Neural progenitor cell (in vitro differentiated cells): ENCODE data around the gene STRN4. TPM values are rescaled to one million over a fixed set of nuclear protein-coding genes. Genes with fewer than 3 reads are reported as not detected.
A peak's percentile ranks its signal among the peaks of the same experiment; 100 is the strongest.
"Not testable (repeated sequence)": the region's sequence is repeated elsewhere in the genome, so short reads cannot be mapped to it uniquely, and the experiment has no call there.

Experiments used
- DNase-seq: peaks from one replicate; pipeline ENCODE4 v3.0.0-alpha.2; 2016; ENCODE audit warnings: low spot score
- H2AFZ ChIP-seq: fragments of 200-600 bp; sonication (generic); replicated peaks from 2 replicates; pipeline ENCODE4 v1.6.1; 2016; ENCODE audit warnings: antibody characterized with exemption
- H3F3A ChIP-seq: fragments of 200-600 bp; sonication (generic); 2 replicates; pipeline ENCODE4 v1.6.1; 2016; ENCODE audit warnings: antibody characterized with exemption, low read depth
- H3K27ac ChIP-seq: fragments of 200-600 bp; sonication (generic); 2 replicates; pipeline ENCODE4 v1.5.1; 2016; ENCODE audit warnings: mild to moderate bottlenecking
- H3K27me3 ChIP-seq: fragments of 200-600 bp; sonication (generic); 2 replicates; pipeline ENCODE4 v1.6.1; 2016; ENCODE audit warnings: mild to moderate bottlenecking, moderate library complexity
- H3K36me3 ChIP-seq: fragments of 200-600 bp; sonication (generic); 2 replicates; pipeline ENCODE4 v1.5.1; 2016
- H3K4me1 ChIP-seq: fragments of 200-600 bp; sonication (generic); 2 replicates; pipeline ENCODE4 v1.6.1; 2016; ENCODE audit warnings: mixed run types
- H3K4me2 ChIP-seq: fragments of 200-600 bp; sonication (generic); 2 replicates; pipeline ENCODE4 v1.6.1; 2016
- H3K4me3 ChIP-seq: fragments of 200-600 bp; sonication (generic); 2 replicates; pipeline ENCODE4 v1.5.1; 2016
- H3K79me2 ChIP-seq: fragments of 200-600 bp; sonication (generic); 2 replicates; pipeline ENCODE4 v1.6.1; 2016; ENCODE audit warnings: low read depth
- H3K9ac ChIP-seq: fragments of 200-600 bp; sonication (generic); 2 replicates; pipeline ENCODE4 v1.6.1; 2016
- H3K9me3 ChIP-seq: fragments of 200-600 bp; sonication (generic); 2 replicates; pipeline ENCODE4 v1.5.1; 2016; ENCODE audit warnings: low read depth
- H4K20me1 ChIP-seq: fragments of 200-600 bp; sonication (generic); 2 replicates; pipeline ENCODE4 v1.6.1; 2016; ENCODE audit warnings: low read depth
- H3K27ac Mint-ChIP-seq: 3 replicates; pipeline ENCODE4 v1.8.0; 2021; ENCODE audit warnings: mixed read lengths
- H3K27me3 Mint-ChIP-seq: 2 replicates; pipeline ENCODE4 v1.8.0; 2022; ENCODE audit warnings: low read depth, mild to moderate bottlenecking, inconsistent platforms, moderate library complexity, mixed read lengths; ENCODE audit not compliant: insufficient read depth
- H3K36me3 Mint-ChIP-seq: 3 replicates; pipeline ENCODE4 v1.8.0; 2021; ENCODE audit warnings: mixed read lengths
- H3K4me1 Mint-ChIP-seq: 3 replicates; pipeline ENCODE4 v1.8.0; 2021; ENCODE audit warnings: mixed read lengths
- H3K4me3 Mint-ChIP-seq: 3 replicates; pipeline ENCODE4 v1.8.0; 2021; ENCODE audit warnings: mild to moderate bottlenecking, moderate library complexity, mixed read lengths
- H3K9me3 Mint-ChIP-seq: 3 replicates; pipeline ENCODE4 v1.8.0; 2020; ENCODE audit warnings: mixed read lengths
- CTCF ChIP-seq: fragments of 200-600 bp; sonication (generic); IDR thresholded peaks from 2 replicates; pipeline ENCODE4 v1.5.1; 2017; ENCODE audit warnings: antibody characterized with exemption, mild to moderate bottlenecking
- EZH2 ChIP-seq: fragments of 200-600 bp; sonication (generic); IDR thresholded peaks from 2 replicates; pipeline ENCODE4 v1.6.1; 2017; ENCODE audit warnings: antibody characterized with exemption, mild to moderate bottlenecking, moderate library complexity
- EZH2phosphoT487 ChIP-seq: fragments of 200-600 bp; sonication (generic); IDR thresholded peaks from 2 replicates; pipeline ENCODE4 v1.6.1; 2017; ENCODE audit warnings: antibody characterized with exemption
- total RNA-seq: library from RNA; depleted of rRNA; stranded (reverse); fragments of >200 nt; gene quantifications from 2 replicates; pipeline ENCODE4 v1.2.3, GENCODE V29; 2015; ENCODE audit warnings: low replicate concordance

STRN4 gene
- total RNA-seq, 1 donor from 2014 or later, result 54.1 TPM

GRCh38 chr19:46775642-46776258 is 29.5 kb upstream of the STRN4 start:
- H3K4me1 Mint-ChIP-seq, result no peaks in the 10 kb centered on the region
- no peaks in the 10 kb centered on the region for H3K27me3 ChIP-seq
- H3K36me3 Mint-ChIP-seq, result peaks cover 24% of the 10 kb centered on the region
- no peak overlapping the region for H3K27ac ChIP-seq
- no peak overlapping the region for H2AFZ ChIP-seq
- H3K9me3 Mint-ChIP-seq, result no peaks in the 10 kb centered on the region
- H3F3A ChIP-seq, result peaks cover 3% of the 10 kb centered on the region
- H3K9me3 ChIP-seq, result no peaks in the 10 kb centered on the region
- H3K4me3 ChIP-seq, result no peak overlapping the region
- no peaks in the 10 kb centered on the region for H3K4me1 ChIP-seq
- TF ChIP-seq EZH2phosphoT487 (no peak), CTCF (no peak), EZH2 (no peak)
- H3K36me3 ChIP-seq, result no peaks in the 10 kb centered on the region
- no peaks in the 10 kb centered on the region for H3K79me2 ChIP-seq
- no peak overlapping the region for H3K4me2 ChIP-seq
- H3K9ac ChIP-seq, result no peak overlapping the region
- peaks cover 2% of the 10 kb centered on the region for H3K27me3 Mint-ChIP-seq
- no peaks in the 10 kb centered on the region for H4K20me1 ChIP-seq
- no peak for DNase-seq
- H3K4me3 Mint-ChIP-seq, result no peak overlapping the region
- no peak overlapping the region for H3K27ac Mint-ChIP-seq

GRCh38 chr19:46773018-46773399 is 26.8 kb upstream of the STRN4 start:
- TF ChIP-seq CTCF (no peak), EZH2 (no peak), EZH2phosphoT487 (no peak)
- H3K36me3 ChIP-seq, result no peaks in the 10 kb centered on the region
- H3F3A ChIP-seq, result peaks cover 10% of the 10 kb centered on the region
- H3K9ac ChIP-seq, result no peak overlapping the region
- DNase-seq, result no peak
- H3K36me3 Mint-ChIP-seq, result peaks cover 18% of the 10 kb centered on the region
- H3K4me1 Mint-ChIP-seq, result peaks cover 8% of the 10 kb centered on the region
- no peak overlapping the region for H3K27ac Mint-ChIP-seq
- peaks cover 2% of the 10 kb centered on the region for H3K27me3 Mint-ChIP-seq
- H2AFZ ChIP-seq, result no peak overlapping the region
- H3K79me2 ChIP-seq, result no peaks in the 10 kb centered on the region
- H3K9me3 Mint-ChIP-seq, result no peaks in the 10 kb centered on the region
- H4K20me1 ChIP-seq, result no peaks in the 10 kb centered on the region
- H3K4me1 ChIP-seq, result no peaks in the 10 kb centered on the region
- H3K27ac ChIP-seq, result no peak overlapping the region
- H3K4me3 ChIP-seq, result no peak overlapping the region
- H3K27me3 ChIP-seq, result no peaks in the 10 kb centered on the region
- H3K4me2 ChIP-seq, result no peak overlapping the region
- H3K4me3 Mint-ChIP-seq, result no peak overlapping the region
- no peaks in the 10 kb centered on the region for H3K9me3 ChIP-seq

GRCh38 chr19:46772170-46773017 is 26.1 kb upstream of the STRN4 start:
- no peak overlapping the region for H2AFZ ChIP-seq
- H3F3A ChIP-seq, result peaks cover 10% of the 10 kb centered on the region
- H3K36me3 ChIP-seq, result no peaks in the 10 kb centered on the region
- H3K4me2 ChIP-seq, result no peak overlapping the region
- Mint-ChIP-seq H3K36me3 (peaks cover 15% of the 10 kb centered on the region), H3K27me3 (peaks cover 2% of the 10 kb centered on the region), H3K4me1 (peaks cover 8% of the 10 kb centered on the region), H3K4me3 (no peak overlapping the region), H3K9me3 (no peaks in the 10 kb centered on the region), H3K27ac (no peak overlapping the region)
- no peak overlapping the region for H3K4me3 ChIP-seq
- H4K20me1 ChIP-seq, result no peaks in the 10 kb centered on the region
- no peaks in the 10 kb centered on the region for H3K79me2 ChIP-seq
- no peaks in the 10 kb centered on the region for H3K27me3 ChIP-seq
- no peaks in the 10 kb centered on the region for H3K9me3 ChIP-seq
- H3K4me1 ChIP-seq, result no peaks in the 10 kb centered on the region
- no peak overlapping the region for H3K27ac ChIP-seq
- no peak overlapping the region for H3K9ac ChIP-seq
- TF ChIP-seq EZH2phosphoT487 (no peak), EZH2 (no peak), CTCF (no peak)
- DNase-seq, result no peak

- not testable (repeated sequence) for H3K4me1 ChIP-seq, H3K9me3 ChIP-seq, DNase-seq, H3K4me3 ChIP-seq, H3K9ac ChIP-seq, H4K20me1 ChIP-seq, H3K36me3 ChIP-seq, H3K36me3 Mint-ChIP-seq, H3K27me3 Mint-ChIP-seq, H3K9me3 Mint-ChIP-seq, H3K4me3 Mint-ChIP-seq, H2AFZ ChIP-seq, H3K27me3 ChIP-seq, H3K79me2 ChIP-seq
- Histone ChIP-seq H3F3A (peaks cover 10% of the 10 kb centered on the region), H3K27ac (peak overlapping the region; percentile 78), H3K4me2 (peak overlapping the region; percentile 38)
- H3K27ac Mint-ChIP-seq, result peak overlapping the region; percentile 4
- peaks cover 12% of the 10 kb centered on the region for H3K4me1 Mint-ChIP-seq
These were observed 22.5 kb upstream of the STRN4 start for GRCh38 chr19:46768746-46769145.
